Fibroblast of lung (primary cell): ENCODE data around the gene ADPRH.

Experiments
- CTCF ChIP-seq, 2 donors: IDR thresholded peaks in 1 of 2; conservative IDR thresholded peaks in 1 of 2; 1 replicate in 1 of 2; 2 replicates in 1 of 2; pipeline ENCODE4 v1.5.1; 2011 to 2012; ENCODE audit warnings: low read length in 2 of 2, control low read depth in 1 of 2, inconsistent platforms in 1 of 2, low read depth in 1 of 2, mild to moderate bottlenecking in 1 of 2
- EZH2 ChIP-seq: IDR thresholded peaks from 2 replicates; pipeline ENCODE4 v1.5.1; 2012; ENCODE audit warnings: low read length, control low read depth, mild to moderate bottlenecking; ENCODE audit errors: missing control alignments

DNA sequence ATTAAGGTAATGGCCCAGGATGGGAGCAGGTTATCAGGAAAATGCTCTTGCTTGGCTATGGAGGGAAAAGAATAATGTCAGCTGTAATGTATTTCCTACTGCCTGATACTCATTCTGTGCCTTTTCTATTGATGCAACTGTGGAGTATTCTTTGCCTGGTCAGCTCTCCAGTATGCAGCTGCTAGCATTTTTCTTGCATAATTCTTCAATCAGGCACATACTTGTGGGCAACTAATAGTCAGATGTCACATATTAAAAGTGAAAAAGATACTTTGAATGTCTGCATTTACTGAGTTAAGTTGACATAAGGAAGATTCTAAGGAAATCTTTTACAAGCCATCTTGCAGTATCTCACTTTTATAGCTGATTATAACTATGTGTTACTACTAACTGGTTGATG lies 49.4 kb upstream of the ADPRH start:
- TF ChIP-seq CTCF (conservative IDR thresholded peaks at IDR 0.05 in 1 of 2, IDR thresholded peaks at IDR 0.05 in 1 of 2; ENCODE audit: low read depth in 1 of 2, low read length in 2 of 2): no peak
- no peak for TF ChIP-seq EZH2
